GM21737 (cell line): ENCODE results near the gene VPS37C.
"Not testable (repeated sequence)": the region's sequence is repeated elsewhere in the genome, so short reads cannot be mapped to it uniquely, and the experiment has no call there.

Source experiments
- ATAC-seq: cut with Tn5 transposase; IDR thresholded peaks from one replicate; pipeline ENCODE4 v1.9.1; 2021; ENCODE audit warnings: mild to moderate bottlenecking, moderate library complexity; ENCODE audit not compliant: unreplicated experiment

The VPS37C gene

GRCh38 chr11:61102667-61103571 lies 58.3 kb downstream of the VPS37C start:
- ATAC-seq = no peak

GRCh38 chr11:61098778-61099177 lies 62.4 kb downstream of the VPS37C start:
- ATAC-seq = no peak

GRCh38 chr11:61098261-61098660 lies 63.0 kb downstream of the VPS37C start:
- ATAC-seq = not testable (repeated sequence)

GRCh38 chr11:61095021-61095420 lies 66.2 kb downstream of the VPS37C start:
- ATAC-seq = no peak

- not testable (repeated sequence) for ATAC-seq
These were observed 67.1 kb downstream of the VPS37C start for GRCh38 chr11:61094167-61094566.

- no peak for ATAC-seq
These were observed 68.1 kb downstream of the VPS37C start for GRCh38 chr11:61092908-61093763.

- no peak for ATAC-seq
These were observed 68.9 kb downstream of the VPS37C start for GRCh38 chr11:61092280-61092766.

GRCh38 chr11:61091373-61092279 lies 69.6 kb downstream of the VPS37C start:
- no peak for ATAC-seq

GRCh38 chr11:61090982-61091372 lies 70.2 kb downstream of the VPS37C start:
- ATAC-seq = no peak

- no peak for ATAC-seq
These were observed 70.7 kb downstream of the VPS37C start for GRCh38 chr11:61090521-61090920.

- ATAC-seq = no peak
These were observed 71.3 kb downstream of the VPS37C start for GRCh38 chr11:61089806-61090491.

GRCh38 chr11:61087426-61088119 lies 73.7 kb downstream of the VPS37C start:
- no peak for ATAC-seq

GRCh38 chr11:61083601-61084147 lies 77.6 kb downstream of the VPS37C start:
- ATAC-seq = no peak

GRCh38 chr11:61082931-61083531 lies 78.2 kb downstream of the VPS37C start:
- ATAC-seq = no peak

- ATAC-seq = no peak
These were observed 79.0 kb downstream of the VPS37C start for GRCh38 chr11:61082062-61082870.

GRCh38 chr11:61080986-61081590 lies 80.1 kb downstream of the VPS37C start:
- ATAC-seq = no peak

- ATAC-seq = no peak
These were observed 80.7 kb downstream of the VPS37C start for GRCh38 chr11:61080526-61080925.
